SHP77 treated with DMSO at 0.1 percent for 48 hours (cell line): ENCODE measurements around the gene AKAP5.
"Not testable (repeated sequence)": the region's sequence is repeated elsewhere in the genome, so short reads cannot be mapped to it uniquely, and the experiment has no call there.

Experiments used
- DNase-seq: peaks from one replicate; lab custom pipeline; 2025; lab: John Stamatoyannopoulos, UW

Gene AKAP5

DNA sequence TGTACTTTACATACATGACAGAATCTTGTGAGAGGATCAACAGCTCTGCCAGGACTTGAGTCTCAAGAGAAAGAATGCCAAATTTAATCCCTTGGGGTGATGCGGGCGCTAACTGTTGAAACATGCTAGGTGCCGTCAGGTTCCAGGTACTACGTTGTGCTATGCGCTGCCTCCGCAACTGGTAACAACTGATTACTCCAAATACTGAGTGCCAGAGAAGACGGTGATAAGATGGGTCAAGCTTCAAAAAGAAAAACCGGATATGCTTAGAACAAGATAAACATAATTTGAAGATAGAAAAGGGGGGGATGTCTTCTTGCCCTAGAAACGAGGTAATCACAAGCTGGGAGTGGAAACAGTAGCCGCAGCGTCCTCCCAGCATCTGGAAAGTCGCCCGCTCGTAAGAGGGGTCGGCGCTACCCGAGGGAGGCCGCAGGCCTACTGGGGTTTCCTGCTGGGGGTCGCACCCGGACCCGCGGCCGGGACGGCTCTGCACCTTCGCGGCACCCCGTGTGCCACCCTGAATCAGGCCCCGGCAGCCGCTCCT, 37.7 kb downstream of the AKAP5 start:
- no peak for DNase-seq

DNA sequence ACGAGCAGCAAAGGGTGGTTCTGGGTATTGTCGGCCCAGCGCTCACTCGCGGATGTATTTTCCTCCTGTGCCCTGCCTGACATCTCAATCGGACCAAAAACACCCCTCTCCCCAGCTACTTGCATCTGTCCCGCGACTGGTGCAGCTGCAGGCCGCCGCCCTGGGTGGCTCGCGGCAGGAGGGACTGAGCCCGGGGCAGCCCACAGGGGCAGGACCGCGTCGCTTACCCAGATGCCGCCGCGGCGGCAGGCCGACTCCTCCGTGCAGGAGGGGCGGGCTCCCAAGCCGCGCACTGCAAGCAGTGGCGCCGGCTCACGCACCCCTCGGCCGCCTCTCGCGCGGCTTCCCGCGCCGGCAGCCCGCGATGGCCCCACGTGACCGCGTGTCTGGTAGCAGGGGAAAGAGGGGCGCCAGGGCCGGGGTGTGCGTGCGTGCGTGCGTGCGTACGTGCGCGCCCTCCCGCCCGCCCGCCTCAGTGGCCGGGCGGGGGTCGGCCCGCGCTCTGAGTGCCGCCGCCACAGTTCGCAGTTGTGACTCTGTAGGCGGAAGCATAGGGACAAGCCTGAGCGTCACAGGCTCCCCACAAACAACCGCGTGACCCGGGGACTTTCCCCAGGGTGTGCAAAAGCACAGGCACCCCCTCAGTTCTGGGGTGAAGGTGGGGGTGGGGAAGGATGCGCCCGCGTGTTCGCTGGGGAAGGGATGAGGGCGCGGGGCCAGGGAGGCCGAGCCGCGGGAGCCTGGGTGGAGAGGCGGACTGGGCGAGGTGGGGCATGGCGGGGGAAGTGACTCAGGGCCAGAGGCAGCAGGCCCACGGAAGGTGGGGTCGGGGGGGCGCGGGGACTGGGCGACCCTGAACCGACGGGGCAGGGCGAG, 38.4 kb downstream of the AKAP5 start, which contains the start of gene ZBTB25:
TSS of gene ZBTB25 (minus strand) at position 405 of the 876 bp plus-strand sequence. CDS start 13,305 bp downstream, outside the sequence.
- peak; percentile 82 for DNase-seq

DNA sequence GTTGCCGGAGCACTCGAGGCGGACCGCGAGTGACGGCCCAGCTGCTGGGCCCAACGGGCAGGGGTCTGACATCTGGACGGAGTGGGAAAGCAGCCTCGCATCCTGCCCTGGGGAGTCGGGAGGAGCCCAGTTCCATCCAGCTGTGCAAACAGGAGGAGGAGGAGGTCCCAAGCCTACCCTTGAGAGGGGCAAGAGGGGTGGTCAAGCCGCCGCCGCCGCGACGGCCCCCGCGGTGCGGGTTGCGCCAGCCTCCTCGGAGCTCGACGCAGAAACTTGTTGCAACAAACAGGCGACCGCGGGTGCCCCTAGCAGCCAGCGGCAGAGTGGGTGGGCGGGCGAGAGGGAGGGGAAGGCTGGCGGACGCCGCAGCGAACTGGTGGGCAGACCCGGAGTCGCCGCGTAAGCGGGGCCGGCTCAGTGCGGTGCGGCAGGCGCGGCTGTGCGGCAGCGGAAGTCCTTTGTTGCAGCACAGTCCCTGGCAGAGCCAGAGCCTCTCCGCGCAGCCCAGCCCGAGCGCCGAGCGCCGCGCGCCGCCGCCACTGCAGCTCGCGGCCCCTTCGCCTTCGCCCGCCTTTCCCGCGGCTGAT, 39.1 kb downstream of the AKAP5 start, which contains the start of gene ZBTB1:
TSS of gene ZBTB1 (plus strand) at position 461 of the 587 bp plus-strand sequence. CDS start 16,735 bp downstream, outside the sequence.
- peak; percentile 59 for DNase-seq

DNA sequence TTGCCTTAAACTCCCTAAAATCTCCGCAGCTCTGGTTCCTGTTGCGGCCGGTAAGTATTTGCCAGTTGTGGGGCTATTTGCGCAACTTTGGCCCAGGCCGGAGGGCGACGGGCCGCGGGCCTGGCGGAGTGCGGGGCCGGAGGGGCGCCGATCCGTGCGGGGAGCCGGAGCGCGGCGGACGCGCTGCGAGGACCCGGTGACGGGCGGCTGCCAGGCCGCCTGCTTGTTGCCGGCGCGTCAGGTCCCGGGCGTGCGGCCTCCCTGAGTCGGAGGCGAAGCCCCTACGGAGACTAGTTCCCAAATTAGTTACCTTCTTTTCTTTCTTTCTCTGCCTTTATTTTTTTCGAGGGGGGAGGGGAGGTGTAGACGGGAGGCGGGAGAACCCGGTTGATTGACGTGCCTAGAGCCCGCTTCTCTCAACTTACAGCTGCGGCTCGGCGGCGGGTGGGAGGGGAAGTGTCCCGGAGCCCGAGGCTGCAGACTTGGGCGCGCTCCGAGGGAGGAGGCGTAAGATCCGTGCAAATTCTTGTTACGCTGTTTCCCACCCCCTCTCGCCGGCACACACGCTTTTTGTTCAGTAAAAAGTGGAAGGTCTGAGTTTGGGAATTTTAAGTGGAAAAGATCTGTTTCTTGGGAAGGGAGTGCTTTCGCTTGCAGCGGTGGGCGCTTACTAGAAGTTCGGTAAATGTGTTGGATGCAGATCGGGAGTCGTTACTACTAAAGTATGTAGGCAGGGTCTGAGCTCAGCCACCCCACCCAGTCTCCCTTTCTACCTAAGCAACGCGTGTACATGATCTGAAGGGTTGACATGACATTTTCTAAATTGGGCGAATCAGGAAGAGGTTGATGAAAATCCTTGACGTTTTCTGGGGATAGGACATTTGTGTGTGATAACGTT, 39.8 kb downstream of the AKAP5 start:
- peak; percentile 3 for DNase-seq

DNA sequence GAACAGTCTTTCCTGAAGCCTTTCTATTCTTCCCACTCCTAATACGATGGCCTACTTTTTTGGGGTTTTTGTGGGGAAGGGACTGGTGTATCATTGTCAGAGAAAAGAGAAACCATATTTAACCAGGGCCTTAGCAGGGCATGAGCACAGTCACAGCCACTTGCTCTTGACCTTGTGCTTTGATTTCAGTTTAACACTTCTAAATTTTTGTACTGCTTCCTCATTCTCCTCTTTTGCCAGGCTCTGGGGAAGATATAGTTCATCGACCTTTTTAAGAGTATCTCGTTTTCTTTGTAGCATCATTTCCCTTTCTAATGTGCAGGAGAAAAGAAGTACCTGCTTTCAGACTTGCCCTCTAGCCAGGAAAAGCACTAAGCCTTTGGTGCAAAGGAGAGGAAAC, 41.4 kb downstream of the AKAP5 start:
- DNase-seq = no peak

DNA sequence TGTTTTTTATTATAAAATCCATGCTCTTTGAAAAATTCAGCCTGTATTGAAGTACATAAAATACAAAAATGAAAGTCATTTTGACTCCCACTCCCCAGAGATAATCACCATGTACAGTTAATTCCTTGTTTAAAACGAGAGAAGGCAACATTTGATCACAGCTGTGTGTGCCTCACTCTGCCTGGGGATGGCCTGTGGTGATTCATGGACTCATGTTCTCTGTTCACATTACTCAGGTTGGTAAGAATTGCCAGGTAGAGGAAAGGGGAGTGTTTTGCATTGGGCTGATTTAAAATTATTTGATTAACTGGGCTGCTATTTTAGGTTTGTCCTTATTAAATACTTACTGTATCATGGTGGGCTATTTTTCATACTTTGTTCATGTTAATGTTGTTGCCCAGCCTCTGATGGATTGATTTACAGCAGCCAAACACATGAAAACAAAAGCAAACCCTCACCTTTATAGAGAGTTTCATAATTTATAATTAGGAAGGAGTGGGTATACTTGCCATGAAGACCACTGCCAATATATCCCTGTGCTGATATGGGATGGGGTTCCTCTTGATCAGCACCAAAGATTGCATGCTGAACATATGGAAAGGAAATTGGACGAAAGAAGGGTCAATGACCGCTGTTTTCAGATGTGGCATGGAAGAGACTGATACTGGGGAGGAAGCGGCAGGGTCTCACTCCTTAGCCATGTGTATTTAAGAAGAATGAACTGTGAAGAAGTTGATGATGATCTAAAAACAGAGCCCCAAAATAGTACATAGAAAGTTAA, 42.3 kb downstream of the AKAP5 start:
- no peak for DNase-seq

DNA sequence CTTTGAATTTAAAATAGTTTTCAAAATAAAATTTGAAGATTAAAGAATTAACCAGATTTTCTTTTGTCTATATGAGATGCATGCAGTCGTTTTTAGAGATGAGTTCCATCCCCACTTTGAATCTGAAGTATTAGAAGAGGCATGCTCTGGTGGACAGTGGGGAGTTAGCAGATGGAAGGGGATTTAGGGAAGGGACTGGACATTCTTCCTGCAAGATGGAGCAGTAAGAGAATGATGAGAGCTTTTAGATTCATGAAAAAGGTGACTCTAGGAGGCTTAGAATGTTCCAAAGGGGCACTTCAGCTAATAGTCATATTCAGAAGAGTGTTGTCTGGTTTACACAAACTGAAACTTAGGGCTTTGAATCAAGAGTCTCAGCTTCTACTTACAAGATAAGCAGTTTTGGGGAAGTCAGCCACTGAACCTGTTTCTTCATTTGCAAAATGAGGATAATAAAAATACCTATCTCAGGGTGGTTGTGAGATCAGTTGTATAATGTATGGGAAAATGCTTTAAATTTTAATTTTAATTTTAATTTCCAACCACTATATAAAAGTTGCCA, 43.0 kb downstream of the AKAP5 start:
- no peak for DNase-seq

DNA sequence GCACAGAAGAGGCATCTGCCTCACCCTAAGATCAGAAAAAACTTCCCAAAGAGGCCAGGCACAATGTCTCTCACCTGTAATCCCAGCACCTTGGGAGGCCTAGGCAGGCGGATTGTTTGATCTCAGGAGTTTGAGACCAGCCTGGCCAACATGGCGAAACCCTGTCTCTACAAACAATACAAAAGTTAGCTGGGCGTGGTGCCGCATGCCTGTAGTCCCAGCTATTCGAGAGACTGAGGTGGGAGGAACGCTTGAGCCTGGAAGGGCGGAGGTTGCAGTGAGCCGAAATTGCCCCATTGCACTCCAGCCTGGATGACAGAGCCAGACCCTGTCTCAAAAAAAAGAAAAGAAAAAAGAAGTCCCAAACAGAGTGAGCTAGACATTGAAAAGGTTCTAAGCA, 43.7 kb downstream of the AKAP5 start:
- DNase-seq = no peak

DNA sequence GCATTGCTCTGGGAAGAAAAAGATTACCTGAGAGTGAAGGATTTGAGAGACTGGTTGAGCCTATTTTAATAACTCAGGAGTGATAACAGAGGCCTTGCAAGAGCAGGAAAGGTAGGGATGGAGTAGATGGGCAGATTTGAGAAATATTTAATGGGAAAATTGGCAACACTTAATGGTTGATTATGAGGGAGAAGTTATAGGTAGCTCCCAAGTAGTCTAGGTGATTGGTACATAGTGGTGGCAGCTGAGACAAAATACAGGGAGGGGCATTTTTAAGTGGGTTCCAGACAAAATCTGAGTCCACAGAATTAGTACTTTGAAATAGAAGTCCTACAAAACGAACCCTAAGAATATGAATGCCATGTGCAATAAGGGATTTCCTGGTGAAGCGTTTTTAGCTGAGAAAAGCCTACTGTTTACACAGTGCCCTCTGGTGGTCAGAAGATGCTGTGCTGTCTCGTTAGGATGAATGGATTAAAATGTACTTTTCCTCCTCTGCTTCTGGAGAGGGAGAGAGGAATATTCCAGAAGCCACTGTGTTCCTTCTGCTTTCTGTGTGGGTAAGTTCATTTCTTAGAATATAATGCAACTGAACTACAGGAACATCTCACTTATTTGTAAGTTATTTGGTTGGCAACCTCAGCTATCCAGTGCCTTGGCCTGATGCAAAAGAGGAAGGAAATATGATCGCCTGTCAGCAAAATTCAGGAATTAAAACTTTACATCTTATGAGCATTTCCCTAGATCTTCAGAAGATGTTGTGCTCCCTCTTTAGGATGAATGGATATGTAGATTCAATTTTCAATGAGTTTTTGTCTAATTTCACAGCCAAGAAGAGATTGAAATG, 45.7 kb downstream of the AKAP5 start:
- DNase-seq = peak; percentile 26

DNA sequence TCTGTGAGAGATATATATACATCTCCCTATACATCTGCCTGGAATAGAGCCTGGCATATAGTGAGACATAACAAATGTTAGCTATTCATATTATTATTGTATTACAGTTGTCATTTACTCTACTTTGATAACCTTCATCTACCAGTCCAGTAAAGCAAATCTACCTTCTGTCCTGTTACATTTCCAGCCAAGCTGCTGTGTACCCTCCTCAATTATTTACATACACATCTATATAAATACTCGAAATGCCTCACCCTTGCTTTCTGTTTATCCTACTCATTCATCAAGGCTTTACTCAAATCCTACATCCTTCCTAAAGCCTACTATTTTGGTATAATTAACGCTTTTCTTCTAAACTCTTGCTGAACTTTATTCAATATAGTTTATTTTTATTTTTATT, 48.0 kb downstream of the AKAP5 start:
- DNase-seq = no peak

DNA sequence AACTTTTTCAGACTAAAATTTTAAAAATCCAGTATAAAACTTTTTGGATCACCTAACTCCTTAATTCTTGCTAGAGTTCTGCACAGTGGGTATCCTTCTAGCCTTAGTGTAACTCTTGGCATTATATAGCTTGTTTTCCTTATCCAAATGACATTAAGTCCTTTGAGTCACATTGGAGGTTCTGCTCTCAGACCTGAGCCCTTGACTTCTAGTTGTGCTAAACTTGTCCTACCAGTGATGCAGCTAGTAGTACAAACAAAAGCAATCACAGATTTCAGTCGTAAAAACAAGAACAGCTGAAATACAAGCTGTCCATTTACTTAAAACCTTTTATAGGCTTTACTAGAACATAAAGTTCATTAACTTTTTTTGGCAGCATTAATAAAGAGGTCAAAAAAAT, 49.8 kb downstream of the AKAP5 start:
- no peak for DNase-seq

DNA sequence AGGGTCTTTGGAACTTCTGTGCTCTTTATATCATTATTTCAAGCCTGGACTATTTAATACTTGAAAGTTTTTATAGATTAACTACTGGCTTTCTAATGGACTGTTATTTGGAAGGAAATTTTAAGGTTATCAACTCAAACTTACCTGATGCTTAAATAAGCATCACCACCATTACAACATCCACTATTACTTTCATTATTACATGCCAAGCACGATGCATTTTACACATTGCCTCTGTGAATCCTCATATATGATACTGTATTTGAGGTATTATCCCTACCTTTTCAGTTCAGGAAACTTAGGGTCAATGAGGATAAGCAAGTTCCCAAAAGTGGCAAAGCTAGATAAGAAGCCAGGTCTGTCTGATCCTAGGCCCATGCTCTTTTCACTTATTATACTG, 51.7 kb downstream of the AKAP5 start:
- no peak for DNase-seq

DNA sequence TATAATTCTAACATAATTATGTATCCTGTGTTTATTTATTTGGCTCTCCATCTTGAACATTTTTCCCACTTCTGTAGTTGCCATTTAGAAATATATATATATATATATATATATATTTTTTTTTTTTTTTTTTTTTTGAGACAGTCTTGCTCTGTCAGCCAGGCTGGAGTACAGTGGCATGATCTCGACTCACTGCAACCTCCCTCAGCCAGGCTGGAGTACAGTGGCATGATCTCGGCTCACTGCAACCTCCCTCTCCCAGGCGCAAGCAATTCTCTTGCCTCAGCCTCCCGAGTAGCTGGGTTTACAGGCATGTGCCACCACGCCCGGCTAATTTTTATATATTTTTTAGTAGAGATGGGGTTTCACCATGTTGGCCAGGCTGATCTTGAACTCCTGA, 52.4 kb downstream of the AKAP5 start:
- DNase-seq = not testable (repeated sequence)

DNA sequence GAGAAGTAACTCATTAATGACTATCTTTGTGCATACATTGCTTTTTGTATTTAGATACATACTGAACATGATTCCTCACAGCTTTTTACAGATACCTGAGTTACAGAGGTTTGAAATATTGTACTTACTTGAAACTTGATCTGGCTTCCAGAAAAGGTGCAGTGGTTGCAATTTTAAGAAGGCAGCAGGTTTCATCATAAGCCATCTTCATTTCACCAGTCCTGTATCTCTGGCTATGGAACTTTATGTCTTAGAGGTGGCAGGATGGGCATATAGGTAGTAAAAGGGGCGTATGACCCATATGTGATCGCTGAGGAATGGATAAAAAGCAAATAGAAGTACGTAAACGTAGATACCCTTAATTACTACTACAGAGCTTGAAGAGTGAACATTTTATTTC, 52.9 kb downstream of the AKAP5 start:
- DNase-seq = no peak

DNA sequence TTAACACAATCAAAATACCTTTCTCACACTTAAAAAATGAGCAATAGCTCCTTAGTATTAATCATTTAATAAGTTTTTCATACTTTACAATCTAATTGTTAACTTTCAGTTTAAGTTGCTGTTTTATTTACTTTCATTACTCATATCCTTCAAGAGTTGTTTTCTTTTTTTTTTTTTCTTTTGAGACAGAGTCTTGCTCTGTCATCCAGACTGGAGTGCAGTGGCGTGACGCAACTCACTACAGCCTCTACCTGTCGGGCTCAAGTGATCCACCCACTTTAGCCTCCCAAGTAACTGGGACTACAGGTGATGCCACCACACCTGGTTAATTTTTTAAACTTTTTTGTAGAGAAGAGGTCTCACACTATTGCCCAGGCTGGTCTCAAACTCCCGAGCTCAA, 55.4 kb downstream of the AKAP5 start:
- DNase-seq = no peak

DNA sequence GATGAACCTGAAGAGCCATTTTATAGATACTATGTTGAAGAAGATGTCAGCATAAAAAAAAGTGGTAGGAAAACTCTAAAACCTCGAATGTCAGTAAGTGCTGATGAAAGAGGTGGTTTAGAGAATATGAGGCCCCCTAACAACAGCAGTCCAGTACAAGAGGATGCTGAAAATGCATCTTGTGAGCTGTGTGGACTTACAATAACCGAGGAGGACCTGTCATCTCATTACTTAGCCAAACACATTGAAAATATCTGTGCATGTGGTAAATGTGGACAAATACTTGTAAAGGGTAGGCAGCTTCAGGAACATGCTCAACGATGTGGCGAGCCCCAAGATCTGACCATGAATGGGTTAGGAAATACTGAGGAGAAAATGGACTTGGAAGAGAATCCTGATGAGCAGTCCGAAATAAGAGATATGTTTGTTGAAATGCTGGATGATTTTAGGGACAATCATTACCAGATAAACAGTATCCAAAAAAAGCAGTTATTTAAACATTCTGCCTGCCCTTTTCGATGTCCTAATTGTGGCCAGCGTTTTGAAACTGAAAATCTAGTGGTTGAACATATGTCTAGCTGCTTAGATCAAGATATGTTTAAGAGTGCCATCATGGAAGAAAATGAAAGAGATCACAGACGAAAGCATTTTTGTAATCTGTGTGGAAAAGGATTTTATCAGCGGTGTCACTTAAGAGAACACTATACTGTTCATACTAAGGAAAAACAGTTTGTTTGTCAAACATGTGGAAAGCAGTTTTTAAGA, 57.5 kb downstream of the AKAP5 start:
- DNase-seq = no peak
